OCI-LY7 (cell line): ENCODE data around the gene SYNE3.

Experiments used
- EZH2phosphoT487 ChIP-seq: fragments of 200-600 bp; sonication (generic); IDR thresholded peaks from 2 replicates; pipeline ENCODE4 v1.6.1; 2018; ENCODE audit warnings: low read depth, borderline replicate concordance, mild to moderate bottlenecking, mixed run types, antibody characterized with exemption, low read length, moderate library complexity, mixed read lengths
- TF ChIP-seq, protein P1 (sequence below): fragments of 200-600 bp; sonication (generic); conservative IDR thresholded peaks from 2 replicates; pipeline ENCODE4 v1.5.1; 2014; ENCODE audit warnings: mild to moderate bottlenecking, antibody characterized with exemption, low read length, moderate library complexity, mixed read lengths

GRCh38 chr14:95483309-95484165 is 32.9 kb downstream of the SYNE3 start:
- TF ChIP-seq, protein P1, sequence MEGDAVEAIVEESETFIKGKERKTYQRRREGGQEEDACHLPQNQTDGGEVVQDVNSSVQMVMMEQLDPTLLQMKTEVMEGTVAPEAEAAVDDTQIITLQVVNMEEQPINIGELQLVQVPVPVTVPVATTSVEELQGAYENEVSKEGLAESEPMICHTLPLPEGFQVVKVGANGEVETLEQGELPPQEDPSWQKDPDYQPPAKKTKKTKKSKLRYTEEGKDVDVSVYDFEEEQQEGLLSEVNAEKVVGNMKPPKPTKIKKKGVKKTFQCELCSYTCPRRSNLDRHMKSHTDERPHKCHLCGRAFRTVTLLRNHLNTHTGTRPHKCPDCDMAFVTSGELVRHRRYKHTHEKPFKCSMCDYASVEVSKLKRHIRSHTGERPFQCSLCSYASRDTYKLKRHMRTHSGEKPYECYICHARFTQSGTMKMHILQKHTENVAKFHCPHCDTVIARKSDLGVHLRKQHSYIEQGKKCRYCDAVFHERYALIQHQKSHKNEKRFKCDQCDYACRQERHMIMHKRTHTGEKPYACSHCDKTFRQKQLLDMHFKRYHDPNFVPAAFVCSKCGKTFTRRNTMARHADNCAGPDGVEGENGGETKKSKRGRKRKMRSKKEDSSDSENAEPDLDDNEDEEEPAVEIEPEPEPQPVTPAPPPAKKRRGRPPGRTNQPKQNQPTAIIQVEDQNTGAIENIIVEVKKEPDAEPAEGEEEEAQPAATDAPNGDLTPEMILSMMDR = no peak
- no peak for TF ChIP-seq EZH2phosphoT487
